Breast epithelium (tissue), 3 donors: ENCODE measurements around the gene GPHN.

ENCODE experiments used
- POLR2A ChIP-seq: fragments of 450-650 bp; IDR thresholded peaks from one replicate; pipeline ENCODE4 v1.6.1; 2016; ENCODE audit warnings: antibody characterized with exemption, mild to moderate bottlenecking, moderate library complexity
- POLR2AphosphoS5 ChIP-seq, 3 donors: sonication (generic); formaldehyde crosslinking; IDR thresholded peaks; one replicate each; pipeline ENCODE4 v1.6.1; 2017; ENCODE audit warnings: antibody characterized with exemption in 3 of 3
- TF ChIP-seq, protein P1 (sequence below), 3 donors: fragments of 450-650 bp; IDR thresholded peaks; one replicate each; pipeline ENCODE4 v1.5.1; 2016 to 2017; ENCODE audit warnings: antibody characterized with exemption in 3 of 3, mild to moderate bottlenecking in 3 of 3, moderate library complexity in 3 of 3

DNA sequence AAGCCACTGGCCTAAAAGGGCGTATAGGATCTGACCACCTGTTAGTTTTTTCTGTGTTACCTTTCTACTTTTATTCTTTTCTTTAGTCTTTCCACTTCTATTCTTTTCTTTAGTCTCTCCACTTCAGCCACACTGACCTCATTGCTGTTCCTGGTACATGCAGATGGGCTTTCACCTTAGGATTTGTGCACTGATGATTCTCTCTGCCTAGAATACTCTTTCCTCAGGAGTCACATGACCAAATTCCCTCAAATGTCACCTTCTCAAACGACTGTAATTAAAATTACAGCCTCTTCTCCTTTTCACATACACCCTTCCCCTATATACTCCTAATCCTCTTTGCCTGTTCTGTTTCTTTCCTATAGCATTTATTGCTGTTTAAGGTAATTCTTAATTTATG is 36.0 kb downstream of the GPHN start:
- TF ChIP-seq, protein P1, sequence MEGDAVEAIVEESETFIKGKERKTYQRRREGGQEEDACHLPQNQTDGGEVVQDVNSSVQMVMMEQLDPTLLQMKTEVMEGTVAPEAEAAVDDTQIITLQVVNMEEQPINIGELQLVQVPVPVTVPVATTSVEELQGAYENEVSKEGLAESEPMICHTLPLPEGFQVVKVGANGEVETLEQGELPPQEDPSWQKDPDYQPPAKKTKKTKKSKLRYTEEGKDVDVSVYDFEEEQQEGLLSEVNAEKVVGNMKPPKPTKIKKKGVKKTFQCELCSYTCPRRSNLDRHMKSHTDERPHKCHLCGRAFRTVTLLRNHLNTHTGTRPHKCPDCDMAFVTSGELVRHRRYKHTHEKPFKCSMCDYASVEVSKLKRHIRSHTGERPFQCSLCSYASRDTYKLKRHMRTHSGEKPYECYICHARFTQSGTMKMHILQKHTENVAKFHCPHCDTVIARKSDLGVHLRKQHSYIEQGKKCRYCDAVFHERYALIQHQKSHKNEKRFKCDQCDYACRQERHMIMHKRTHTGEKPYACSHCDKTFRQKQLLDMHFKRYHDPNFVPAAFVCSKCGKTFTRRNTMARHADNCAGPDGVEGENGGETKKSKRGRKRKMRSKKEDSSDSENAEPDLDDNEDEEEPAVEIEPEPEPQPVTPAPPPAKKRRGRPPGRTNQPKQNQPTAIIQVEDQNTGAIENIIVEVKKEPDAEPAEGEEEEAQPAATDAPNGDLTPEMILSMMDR (IDR thresholded peaks at IDR 0.05), result no peak
- TF ChIP-seq POLR2AphosphoS5 (IDR thresholded peaks at IDR 0.05), result no peak
- TF ChIP-seq POLR2A, result no peak
